H9 (cell line): ENCODE data around the gene DENND6B. TPM values are rescaled to one million over a fixed set of nuclear protein-coding genes. Genes with fewer than 3 reads are reported as not detected.

ENCODE experiments used
- DNase-seq: peaks from one replicate; pipeline ENCODE4 v3.0.0-alpha.2; 2017
- H2AFZ ChIP-seq: one replicate; pipeline ENCODE4 v1.6.1; 2013; ENCODE audit warnings: mild to moderate bottlenecking, low read length, control low read depth, moderate library complexity
- H2AK5ac ChIP-seq: 2 replicates; pipeline ENCODE4 v1.6.1; 2013; ENCODE audit warnings: low read length, control low read depth, mixed read lengths; ENCODE audit not compliant: insufficient read length
- H2BK120ac ChIP-seq: one replicate; pipeline ENCODE4 v1.6.1; 2013; ENCODE audit warnings: low read depth, mild to moderate bottlenecking, low read length, control low read depth, inconsistent platforms; ENCODE audit not compliant: poor library complexity, severe bottlenecking
- H2BK12ac ChIP-seq: 2 replicates; pipeline ENCODE4 v1.6.1; 2013; ENCODE audit warnings: low read length, control low read depth, mixed read lengths, low read depth; ENCODE audit not compliant: insufficient read length
- H2BK15ac ChIP-seq: 2 replicates; pipeline ENCODE4 v1.6.1; 2013; ENCODE audit warnings: low read depth, low read length, control low read depth
- H2BK20ac ChIP-seq: one replicate; pipeline ENCODE4 v1.6.1; 2013; ENCODE audit warnings: low read depth, mild to moderate bottlenecking, low read length, control low read depth, inconsistent platforms; ENCODE audit not compliant: poor library complexity, severe bottlenecking
- H2BK5ac ChIP-seq: 2 replicates; pipeline ENCODE4 v1.6.1; 2013; ENCODE audit warnings: low read length, control low read depth, mixed read lengths; ENCODE audit not compliant: insufficient read length
- H3K14ac ChIP-seq: 2 replicates; pipeline ENCODE4 v1.6.1; 2013; ENCODE audit warnings: low read length, control low read depth; ENCODE audit not compliant: insufficient read depth
- H3K18ac ChIP-seq: 2 replicates; pipeline ENCODE4 v1.6.1; 2013; ENCODE audit warnings: low read depth, mild to moderate bottlenecking, mixed read lengths, low read length, control low read depth; ENCODE audit not compliant: insufficient read length
- H3K23ac ChIP-seq: 2 replicates; pipeline ENCODE4 v1.6.1; 2013; ENCODE audit warnings: low read length, control low read depth, mixed read lengths, low read depth; ENCODE audit not compliant: insufficient read length
- H3K23me2 ChIP-seq: 2 replicates; pipeline ENCODE4 v1.6.1; 2013; ENCODE audit warnings: low read depth, mild to moderate bottlenecking, mixed read lengths, low read length, control low read depth; ENCODE audit not compliant: insufficient read length, poor library complexity, severe bottlenecking
- H3K27ac ChIP-seq: 2 replicates; pipeline ENCODE4 v1.5.1; 2013; ENCODE audit warnings: low read length, control low read depth, mixed read lengths, low read depth; ENCODE audit not compliant: insufficient read length
- H3K27me3 ChIP-seq: 2 replicates; pipeline ENCODE4 v1.6.1; 2013; ENCODE audit warnings: low read length, control low read depth, inconsistent platforms; ENCODE audit not compliant: insufficient read depth
- H3K4ac ChIP-seq: 2 replicates; pipeline ENCODE4 v1.6.1; 2013; ENCODE audit warnings: low read depth, mild to moderate bottlenecking, control low read depth, inconsistent platforms, low read length, moderate library complexity
- H3K4me1 ChIP-seq: 2 replicates; pipeline ENCODE4 v1.6.1; 2013; ENCODE audit warnings: low read length, control low read depth, inconsistent platforms; ENCODE audit not compliant: insufficient read depth
- H3K4me2 ChIP-seq: 2 replicates; pipeline ENCODE4 v1.6.1; 2013; ENCODE audit warnings: low read length, control low read depth, mixed read lengths; ENCODE audit not compliant: insufficient read length, insufficient read depth
- H3K56ac ChIP-seq: 2 replicates; pipeline ENCODE4 v1.6.1; 2013; ENCODE audit warnings: low read depth, mild to moderate bottlenecking, mixed read lengths, low read length, control low read depth; ENCODE audit not compliant: insufficient read length
- H3K79me1 ChIP-seq: 2 replicates; pipeline ENCODE4 v1.6.1; 2013; ENCODE audit warnings: low read depth, mild to moderate bottlenecking, moderate library complexity, low read length, control low read depth, inconsistent platforms; ENCODE audit not compliant: insufficient read depth, poor library complexity, severe bottlenecking
- H3K79me2 ChIP-seq: 2 replicates; pipeline ENCODE4 v1.6.1; 2013; ENCODE audit warnings: low read length, control low read depth, inconsistent platforms; ENCODE audit not compliant: insufficient read depth
- H3K9ac ChIP-seq: 2 replicates; pipeline ENCODE4 v1.6.1; 2013; ENCODE audit warnings: low read length, control low read depth, mixed read lengths; ENCODE audit not compliant: insufficient read length; ENCODE audit errors: extremely low read depth
- H3K9me3 ChIP-seq: one replicate; pipeline ENCODE4 v1.6.1; 2013; ENCODE audit warnings: low read depth, low read length, inconsistent platforms; ENCODE audit not compliant: control insufficient read depth
- H3T11ph ChIP-seq: one replicate; pipeline ENCODE4 v1.6.1; 2013; ENCODE audit warnings: mild to moderate bottlenecking, low read length, control low read depth, inconsistent platforms
- H4K20me1 ChIP-seq: one replicate; pipeline ENCODE4 v1.6.1; 2013; ENCODE audit not compliant: control insufficient read depth, insufficient read length, insufficient read depth
- H4K5ac ChIP-seq: 2 replicates; pipeline ENCODE4 v1.6.1; 2013; ENCODE audit warnings: low read depth, mild to moderate bottlenecking, mixed read lengths, low read length, control low read depth; ENCODE audit not compliant: insufficient read length
- H4K8ac ChIP-seq: replicated peaks from 2 replicates; pipeline ENCODE4 v1.6.1; 2013; ENCODE audit warnings: low read length, control low read depth, mixed read lengths, low read depth; ENCODE audit not compliant: insufficient read length
- H4K91ac ChIP-seq: 2 replicates; pipeline ENCODE4 v1.6.1; 2013; ENCODE audit warnings: low read depth, mild to moderate bottlenecking, moderate library complexity, mixed read lengths, low read length, control low read depth; ENCODE audit not compliant: insufficient read length
- H3K27ac Mint-ChIP-seq, 3 experiments: 2 replicates in 2 of 3; 3 replicates in 1 of 3; pipeline ENCODE4 v1.8.0; 2020 to 2021; ENCODE audit warnings: mixed read lengths in 3 of 3, mild to moderate bottlenecking in 1 of 3, moderate library complexity in 1 of 3
- H3K27me3 Mint-ChIP-seq: 2 replicates; pipeline ENCODE4 v1.8.0; 2021; ENCODE audit warnings: low read depth, mild to moderate bottlenecking, moderate library complexity, mixed read lengths
- H3K36me3 Mint-ChIP-seq, 3 experiments: 2 replicates in 2 of 3; 3 replicates in 1 of 3; pipeline ENCODE4 v1.8.0; 2020 to 2021; ENCODE audit warnings: low read depth in 3 of 3, mixed read lengths in 3 of 3; ENCODE audit not compliant: insufficient read depth in 1 of 3
- H3K4me1 Mint-ChIP-seq, 2 experiments: 2 replicates each; pipeline ENCODE4 v1.8.0; 2020; ENCODE audit warnings: mixed read lengths in 2 of 2
- H3K4me3 Mint-ChIP-seq, 2 experiments: 2 replicates in 1 of 2; 3 replicates in 1 of 2; pipeline ENCODE4 v1.8.0; 2020 to 2021; ENCODE audit warnings: mild to moderate bottlenecking in 2 of 2, mixed read lengths in 2 of 2, moderate library complexity in 1 of 2
- H3K9me3 Mint-ChIP-seq, 2 experiments: 2 replicates in 1 of 2; 3 replicates in 1 of 2; pipeline ENCODE4 v1.8.0; 2020; ENCODE audit warnings: mild to moderate bottlenecking in 2 of 2, mixed read lengths in 2 of 2, moderate library complexity in 1 of 2
- CTCF ChIP-seq: fragments of 200-600 bp; sonication (generic); conservative IDR thresholded peaks from 3 replicates; pipeline ENCODE4 v1.8.0; 2021; ENCODE audit warnings: antibody characterized with exemption, mild to moderate bottlenecking
- WGBS: extraction: QIAGEN DNeasy Blood & Tissue Kit; methylation state at CpG from one replicate; pipeline ENCODE4 v1.1.7; 2013; ENCODE audit warnings: missing lambda C conversion rate, low lambda C conversion rate, mixed read lengths; ENCODE audit not compliant: insufficient read length; ENCODE audit errors: extremely low coverage; 5-methylcytosine and 5-hydroxymethylcytosine counted together
- total RNA-seq: library from RNA; stranded (reverse); gene quantifications from 2 replicates; pipeline ENCODE4 v1.2.1, GENCODE V29; 2021

The DENND6B gene
- total RNA-seq, 1 experiment from 2014 or later, result 1.5 TPM

GRCh38 chr22:50274771-50275170 is 52.0 kb downstream of the DENND6B start:
- H3T11ph ChIP-seq, result no peak overlapping the region
- no peaks in the 10 kb centered on the region for H3K79me1 ChIP-seq
- no peak overlapping the region for H2BK5ac ChIP-seq
- no peak overlapping the region for H3K56ac ChIP-seq
- H3K14ac ChIP-seq, result no peak overlapping the region
- no peak overlapping the region for H2BK20ac ChIP-seq
- H2AFZ ChIP-seq, result no peak overlapping the region
- no peak overlapping the region for H2AK5ac ChIP-seq
- H3K23ac ChIP-seq, result no peak overlapping the region
- no peak overlapping the region for H2BK120ac ChIP-seq
- no peak overlapping the region for H3K27ac ChIP-seq
- no peak overlapping the region for H3K18ac ChIP-seq
- no peak overlapping the region for H3K9ac ChIP-seq
- no peak overlapping the region for H4K5ac ChIP-seq
- H3K4ac ChIP-seq, result no peak overlapping the region
- Mint-ChIP-seq H3K27me3 (peaks cover 19% of the 10 kb centered on the region), H3K36me3 (peaks cover 33 to 54% (median 46%) of the 10 kb centered on the region in 3 experiments), H3K4me1 (peaks cover 2 to 8% of the 10 kb centered on the region in 2 experiments; a peak in 1 of 4 replicates), H3K4me3 (no peak overlapping the region; a peak in 1 of 5 replicates), H3K27ac (no peak overlapping the region), H3K9me3 (peaks cover 8 to 13% of the 10 kb centered on the region in 2 experiments)
- peaks cover 5% of the 10 kb centered on the region for H3K23me2 ChIP-seq
- no peaks in the 10 kb centered on the region for H3K4me1 ChIP-seq
- H3K27me3 ChIP-seq, result no peaks in the 10 kb centered on the region; the same call in 1 of the 2 replicates
- no CpG with 5 or more reads among the region's 7 CpGs for WGBS
- DNase-seq, result no peak
- H4K91ac ChIP-seq, result no peak overlapping the region
- no peaks in the 10 kb centered on the region for H3K79me2 ChIP-seq
- H4K8ac ChIP-seq, result no peak overlapping the region
- H2BK15ac ChIP-seq, result no peak overlapping the region
- H2BK12ac ChIP-seq, result no peak overlapping the region
- no peaks in the 10 kb centered on the region for H3K9me3 ChIP-seq
- no peak for TF ChIP-seq CTCF
- H4K20me1 ChIP-seq, result no peaks in the 10 kb centered on the region
- H3K4me2 ChIP-seq, result no peak overlapping the region
